HG03280 (cell line): Measurements from ENCODE around the gene ACADL.

ENCODE experiments used
- ATAC-seq: cut with Tn5 transposase; IDR thresholded peaks from one replicate; pipeline ENCODE4 v1.9.1; 2021; ENCODE audit warnings: mild to moderate bottlenecking, moderate library complexity; ENCODE audit not compliant: unreplicated experiment

The ACADL gene

DNA sequence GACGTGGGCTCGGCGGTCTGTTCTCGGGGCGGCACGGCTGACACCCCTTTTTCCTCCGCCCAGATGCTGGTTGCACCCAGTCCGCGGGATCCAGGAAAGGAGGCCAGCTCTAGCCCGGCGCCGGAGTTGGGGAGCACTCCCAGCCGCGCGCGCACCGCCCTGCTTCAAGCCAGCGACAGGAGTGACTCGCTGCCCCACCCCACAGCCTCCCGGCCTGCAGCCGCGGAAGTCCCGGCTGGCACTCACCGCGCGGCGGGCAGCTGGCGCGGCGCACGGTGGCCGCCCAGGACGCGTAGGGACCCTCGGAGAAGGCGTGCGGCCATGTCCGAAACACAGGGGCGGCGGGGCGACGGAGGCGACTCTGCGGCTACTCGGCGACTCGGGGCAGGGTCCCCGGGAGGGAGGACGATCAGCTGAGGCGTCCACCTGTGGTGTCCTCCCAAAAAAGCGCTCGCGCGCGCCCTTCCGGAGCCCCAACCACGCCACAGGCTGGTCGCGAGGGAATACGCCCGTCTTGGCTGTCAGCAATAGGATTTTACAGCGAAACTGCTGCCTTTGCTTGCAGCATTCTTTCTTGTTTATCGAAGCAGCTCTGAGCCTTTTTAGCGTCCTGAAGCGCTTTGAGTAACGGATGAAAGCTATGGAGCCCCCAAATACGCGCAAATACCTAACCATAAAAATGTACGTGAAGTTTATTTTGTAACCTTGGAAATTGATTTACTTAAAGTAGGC is at the start of gene ACADL:
Gene ACADL, minus strand, starts transcription at position 507 of the 732 bp plus-strand sequence. Its CDS starts 184 bp downstream, at position 323.
- no peak for ATAC-seq

DNA sequence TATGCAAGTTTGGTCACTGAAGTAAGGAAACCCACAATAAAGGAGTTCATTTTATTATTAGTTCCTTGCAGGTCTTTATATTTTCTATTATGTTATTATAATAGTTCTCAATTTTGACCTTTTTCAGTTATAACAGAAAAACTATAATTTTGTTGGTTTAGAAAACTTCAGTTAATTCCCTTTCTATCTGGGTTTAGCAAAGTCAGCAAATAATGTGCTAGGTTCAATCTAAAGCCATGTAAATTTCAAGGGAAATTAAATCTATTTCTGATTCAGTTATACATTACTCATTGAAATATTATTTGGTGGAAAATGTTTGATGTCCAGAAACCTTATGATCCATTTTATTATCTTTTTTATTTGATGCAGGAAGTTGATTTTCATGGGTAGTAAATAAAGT is 46.1 kb upstream of the ACADL start:
- no peak for ATAC-seq

DNA sequence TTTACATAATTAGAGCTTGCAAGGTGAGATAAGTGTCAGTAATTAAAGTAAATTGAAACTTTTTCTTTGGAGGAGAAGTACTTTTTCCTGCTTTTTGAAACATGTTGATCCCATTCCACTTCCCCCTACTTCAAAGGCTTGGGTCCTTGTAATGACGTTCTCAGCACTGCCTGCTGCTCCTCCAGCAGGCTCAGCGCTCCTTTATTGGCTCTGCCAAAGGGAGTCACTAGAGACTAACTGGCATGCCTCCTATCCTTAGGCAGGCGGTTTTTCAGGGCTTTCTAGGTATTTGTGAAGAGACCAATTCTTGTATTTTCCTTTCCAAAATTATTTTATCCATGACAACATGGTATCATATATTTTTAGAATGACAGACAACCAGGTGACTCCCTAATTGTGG is 43.9 kb upstream of the ACADL start:
- no peak for ATAC-seq

DNA sequence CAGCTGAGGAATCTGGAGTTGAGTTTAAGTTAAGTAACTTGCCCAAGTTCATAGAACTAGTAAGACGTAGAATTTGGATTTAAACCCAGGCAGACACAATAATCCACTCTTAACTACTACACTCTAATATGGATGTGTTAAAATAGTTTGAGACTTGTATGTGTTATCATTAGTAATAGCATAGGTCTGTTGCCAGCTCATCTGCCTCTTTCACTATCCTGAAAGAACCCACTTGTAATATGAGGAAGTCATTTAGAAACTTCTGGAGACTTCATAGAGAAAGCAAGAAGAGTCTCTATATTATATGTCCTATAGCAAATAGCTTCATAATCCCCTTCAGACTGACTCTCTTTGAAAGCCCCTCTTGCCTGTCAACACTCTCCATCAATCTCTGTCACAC is 43.0 kb upstream of the ACADL start:
- ATAC-seq, result no peak

DNA sequence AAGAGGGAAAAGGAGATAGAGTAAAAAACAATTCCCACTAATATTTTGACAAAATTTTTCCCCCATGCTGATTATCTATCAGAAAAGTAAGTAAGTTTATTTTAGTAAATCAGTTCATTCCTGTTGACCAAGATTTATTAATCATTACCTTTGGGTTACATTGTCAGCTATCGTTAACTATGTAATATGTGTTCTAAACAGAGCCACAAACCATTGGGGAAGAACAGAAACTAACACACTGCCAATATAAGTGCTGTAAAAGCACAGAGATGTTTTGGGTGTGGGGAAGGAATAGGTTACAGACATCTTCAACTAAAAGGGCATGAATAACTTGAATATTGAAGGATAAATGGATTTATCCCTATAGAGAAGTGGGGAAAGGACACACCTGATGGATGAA is 42.5 kb upstream of the ACADL start:
- ATAC-seq, result no peak

DNA sequence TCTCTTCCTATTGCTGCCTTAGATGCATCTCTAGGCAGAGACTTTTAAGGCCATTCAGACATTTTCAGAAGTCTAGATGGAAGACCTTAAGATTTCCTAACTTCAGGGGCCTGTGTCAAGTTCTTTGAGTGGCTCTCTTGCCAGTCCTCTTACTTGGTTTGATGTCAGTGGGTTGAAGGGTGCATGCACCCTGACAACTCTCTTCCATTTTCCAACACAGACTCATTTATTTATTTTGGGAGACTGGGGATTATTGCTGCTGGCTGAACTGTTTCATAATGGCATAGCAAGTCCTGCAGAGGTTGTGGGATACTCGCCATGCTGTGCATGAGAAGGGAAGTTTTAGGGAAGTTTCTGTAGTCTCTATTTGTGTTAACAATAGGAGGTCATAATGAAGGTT is 39.0 kb upstream of the ACADL start:
- ATAC-seq, result no peak

DNA sequence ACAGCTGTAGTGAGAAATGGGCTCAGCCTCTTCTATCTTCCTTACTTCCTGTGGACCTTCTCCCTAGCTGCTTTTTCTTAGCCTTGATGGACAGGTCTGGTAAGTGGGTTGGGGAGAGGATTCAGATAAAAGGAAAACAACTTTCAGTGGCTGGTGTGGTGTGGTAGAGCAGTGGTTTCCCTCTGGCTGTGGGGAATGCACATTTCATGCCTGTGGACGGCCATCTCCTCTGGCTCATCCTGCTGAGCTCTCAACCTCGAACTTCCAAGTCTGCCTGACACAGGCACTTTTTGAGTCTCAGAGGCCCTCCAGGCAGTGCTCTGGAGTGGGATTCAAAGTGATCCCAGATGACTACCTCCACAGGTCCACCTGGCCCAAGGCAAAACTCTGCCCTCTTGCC is 38.6 kb upstream of the ACADL start:
- ATAC-seq, result no peak

DNA sequence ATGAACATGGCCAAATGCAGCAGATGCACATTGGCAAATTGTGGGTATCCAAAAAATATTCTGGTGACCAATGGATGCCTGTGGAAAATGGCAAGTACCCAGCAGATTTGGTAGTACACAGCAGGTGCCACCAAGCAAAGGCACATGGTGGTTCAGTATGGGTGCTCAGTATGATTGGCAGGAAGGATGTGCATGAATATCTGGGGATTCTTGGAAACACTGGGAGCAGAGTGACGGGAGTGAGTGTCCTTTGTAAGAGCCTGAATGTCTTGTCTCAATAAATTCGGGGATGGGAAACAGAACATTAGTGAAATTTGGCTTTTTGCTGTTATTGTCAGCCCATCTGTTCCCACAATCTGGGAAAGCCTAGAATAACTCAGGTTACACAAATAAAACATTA is 36.8 kb upstream of the ACADL start:
- no peak for ATAC-seq

DNA sequence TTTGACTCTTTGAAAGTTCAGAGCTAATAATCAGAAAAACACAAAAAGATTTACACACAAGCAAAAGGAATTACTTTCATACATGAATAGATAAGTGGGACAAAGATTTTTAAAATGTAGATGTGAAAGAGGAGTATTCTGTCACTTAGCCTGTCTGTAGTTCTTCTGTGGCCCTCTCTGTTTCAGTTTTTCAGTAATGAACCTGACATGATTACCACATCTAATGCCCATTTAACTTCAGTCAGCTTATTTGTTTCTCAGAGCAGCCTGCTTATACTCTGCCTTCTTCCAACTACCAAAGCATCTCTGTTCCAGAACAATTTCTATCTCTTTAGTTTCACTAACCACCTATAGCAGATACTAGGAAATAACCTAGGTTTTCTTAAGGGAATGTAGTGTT is 34.4 kb upstream of the ACADL start:
- ATAC-seq, result no peak

DNA sequence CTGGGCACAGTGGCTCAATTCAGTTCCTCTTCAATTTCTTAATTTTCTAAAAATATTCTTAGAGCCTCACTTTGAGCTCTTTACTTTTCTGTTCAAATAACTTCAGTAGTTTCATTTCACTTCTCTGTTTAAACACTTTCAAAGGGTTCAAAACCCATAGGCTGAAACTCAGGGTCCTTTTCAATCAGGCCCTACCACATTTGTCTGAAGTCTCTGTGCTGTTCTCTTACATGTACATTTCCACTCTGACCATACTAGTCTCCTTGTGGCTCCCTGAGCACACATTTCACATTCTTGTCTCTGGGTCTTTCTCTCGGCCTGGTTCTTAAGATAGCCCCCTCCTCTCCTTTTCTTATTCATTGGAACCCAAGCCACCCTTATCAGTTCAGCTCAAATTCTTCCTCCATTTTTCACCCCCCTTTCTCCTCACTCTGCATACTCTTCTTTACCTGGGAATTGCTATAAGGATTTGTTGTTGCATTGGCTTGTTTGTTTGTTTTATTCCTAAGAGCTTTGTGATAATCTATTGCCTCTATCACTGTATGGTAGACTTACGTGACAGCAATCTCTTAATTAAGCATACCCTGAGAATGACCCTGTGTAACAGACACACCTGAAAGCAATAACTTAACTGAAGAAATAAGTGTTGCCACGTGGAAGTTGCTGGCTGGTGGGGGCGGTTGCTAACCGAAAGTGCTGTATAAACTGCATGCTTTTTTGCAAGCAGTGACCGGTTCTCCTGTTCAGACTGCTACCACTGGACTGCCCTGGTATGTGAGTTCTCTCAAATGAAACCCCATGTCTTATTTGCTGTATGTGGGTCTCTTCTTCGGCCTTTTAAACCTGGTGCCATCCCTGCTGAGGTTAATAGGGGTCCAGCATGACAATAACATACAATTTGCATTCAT is 27.7 kb upstream of the ACADL start:
- no peak for ATAC-seq

DNA sequence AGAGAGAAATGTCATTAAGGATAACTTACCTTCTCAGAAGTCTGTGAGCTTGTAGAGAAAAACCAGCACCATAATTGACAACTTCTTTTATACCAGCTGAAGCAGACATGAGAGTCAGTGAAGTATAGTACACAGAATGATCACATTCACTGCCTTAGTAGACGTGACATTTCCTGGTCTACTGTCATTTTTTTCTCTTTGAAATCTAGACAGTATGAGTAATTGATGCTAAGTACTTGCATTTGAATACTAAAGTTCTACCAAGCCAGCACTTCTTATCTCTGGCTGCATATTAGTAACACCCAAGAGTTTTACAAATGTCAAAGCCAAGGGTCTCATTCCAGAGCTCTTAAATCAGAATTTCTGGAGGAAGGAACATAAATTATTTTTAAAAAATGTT is 25.4 kb upstream of the ACADL start:
- no peak for ATAC-seq

DNA sequence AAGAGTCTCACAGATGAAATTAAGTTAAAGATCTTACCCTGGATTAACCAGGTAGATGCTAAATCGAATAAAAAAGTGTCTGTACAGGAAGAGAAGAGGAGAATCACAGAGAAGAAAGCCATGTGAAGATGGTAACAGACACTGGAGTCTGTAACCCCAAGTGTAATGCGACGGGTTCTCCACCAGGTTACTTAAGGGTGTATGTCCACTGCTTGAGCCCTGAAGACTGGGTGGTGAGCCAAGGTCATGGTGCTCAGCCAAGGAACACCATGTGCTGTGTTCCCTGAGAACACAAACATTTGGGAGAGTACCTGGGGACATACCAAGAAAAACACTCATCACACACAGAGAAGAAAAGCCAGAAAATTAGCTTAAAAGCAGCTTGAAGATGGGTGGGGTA is 8.2 kb upstream of the ACADL start:
- no peak for ATAC-seq

DNA sequence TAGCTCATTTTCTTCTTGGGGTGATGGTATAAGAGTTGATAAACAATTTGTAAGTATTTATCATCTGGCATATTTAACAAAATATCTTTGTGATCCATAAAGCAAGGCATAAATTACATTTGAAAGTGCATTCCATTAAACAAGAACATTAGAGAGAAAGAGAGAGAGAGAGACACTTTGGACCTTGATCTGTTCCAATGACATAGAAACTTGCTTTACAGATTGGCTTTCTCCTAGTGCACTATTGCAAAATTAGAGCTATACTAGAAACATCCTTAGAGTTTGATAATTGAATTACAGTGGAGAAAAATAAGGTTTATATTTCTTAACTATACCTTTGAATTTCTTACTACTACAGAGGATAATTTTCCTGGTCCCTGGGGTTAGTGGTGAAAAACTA is 5.7 kb upstream of the ACADL start:
- no peak for ATAC-seq

DNA sequence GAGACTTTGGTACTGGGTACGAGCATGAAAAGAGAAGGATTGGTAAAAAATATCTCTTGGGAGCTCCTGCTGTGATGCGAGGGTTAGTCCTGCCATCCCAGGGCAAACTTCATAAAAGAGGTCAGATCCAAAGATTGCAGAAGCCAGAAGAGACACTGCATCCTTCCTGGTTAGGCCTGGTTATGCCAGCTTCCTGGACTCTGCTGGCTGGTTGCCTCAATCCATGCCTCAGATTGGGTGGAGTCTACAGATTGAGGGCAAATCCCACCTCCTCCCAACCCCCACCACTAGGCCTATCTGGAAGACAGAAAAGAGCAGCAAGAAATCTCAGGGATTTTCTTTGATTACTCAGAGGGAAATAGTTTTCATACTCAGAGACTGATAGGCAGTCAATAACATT is 5.3 kb upstream of the ACADL start:
- no peak for ATAC-seq

DNA sequence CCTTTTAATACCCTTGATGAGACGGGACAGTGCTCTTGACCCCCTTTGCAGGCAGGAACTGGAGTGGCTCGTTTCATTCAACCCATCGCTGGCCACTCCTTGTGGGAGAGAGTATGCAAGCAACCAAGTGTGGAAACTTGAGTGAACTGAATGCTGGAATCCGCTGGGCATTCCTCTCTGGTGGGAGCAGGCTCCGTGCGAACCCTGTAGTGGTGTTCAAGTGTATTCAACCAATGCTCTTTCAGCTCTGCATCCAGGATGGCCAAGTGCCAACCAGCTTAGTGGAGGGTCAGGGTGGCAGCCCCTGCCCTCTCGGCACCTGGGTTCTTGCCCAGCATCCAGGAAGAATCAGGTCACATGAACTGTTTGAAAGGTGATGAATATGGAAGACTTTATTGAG is 3.3 kb upstream of the ACADL start:
- ATAC-seq, result no peak

DNA sequence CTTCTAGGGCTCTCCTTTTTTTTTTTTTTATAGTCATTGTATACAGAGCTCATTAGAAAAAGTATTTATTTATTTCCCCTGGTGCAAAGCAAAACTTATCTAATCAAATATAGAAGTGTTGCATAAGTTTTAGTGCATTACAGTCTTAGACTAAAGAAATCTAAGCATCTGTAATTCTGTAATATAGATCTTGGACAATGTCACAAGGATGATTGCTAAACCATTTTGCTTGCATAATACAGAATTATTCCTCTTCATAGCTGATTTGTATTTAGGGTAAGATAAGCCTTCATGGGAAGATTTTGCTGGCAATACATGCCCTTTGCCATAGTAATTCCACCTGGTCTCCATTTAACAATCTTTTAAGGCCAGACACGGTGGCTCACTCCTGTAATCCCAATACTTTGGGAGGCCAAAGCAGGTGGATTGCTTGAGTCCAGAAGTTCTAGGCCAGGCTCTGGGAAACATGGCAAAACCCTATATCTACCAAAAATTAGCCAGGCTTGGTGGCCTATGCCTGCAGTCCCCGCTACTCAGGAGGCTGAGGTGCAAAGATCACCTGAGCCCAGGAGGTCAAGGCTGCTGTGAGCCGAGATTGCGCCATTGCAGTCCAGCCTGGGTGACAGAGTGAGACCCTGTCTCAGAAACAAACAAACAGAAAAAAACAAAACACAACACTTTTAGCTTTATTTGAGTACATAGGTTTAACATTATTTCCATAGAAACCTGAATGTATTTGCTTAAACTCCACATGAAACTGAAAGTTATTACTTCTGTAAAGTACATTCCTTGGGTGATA is 2.2 kb upstream of the ACADL start:
- ATAC-seq, result no peak

DNA sequence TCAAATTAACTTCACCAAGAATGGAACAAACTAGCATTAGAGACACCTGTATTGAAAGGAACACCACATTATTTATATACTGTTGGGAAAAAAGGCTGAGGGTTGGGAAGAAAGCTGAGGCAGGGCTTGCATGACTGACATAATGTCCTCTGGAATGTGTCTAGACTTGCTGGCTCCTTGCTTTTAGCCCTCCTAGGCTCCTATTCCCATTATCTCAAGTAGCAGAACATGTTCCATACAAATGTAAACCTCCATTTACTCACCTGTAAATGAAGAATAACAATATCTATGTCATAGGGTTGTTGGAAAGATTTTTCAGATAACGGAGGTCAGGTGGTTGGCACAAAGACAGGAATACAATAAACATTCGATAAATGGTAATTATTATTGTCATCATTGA is 976 bp upstream of the ACADL start:
- no peak for ATAC-seq

DNA sequence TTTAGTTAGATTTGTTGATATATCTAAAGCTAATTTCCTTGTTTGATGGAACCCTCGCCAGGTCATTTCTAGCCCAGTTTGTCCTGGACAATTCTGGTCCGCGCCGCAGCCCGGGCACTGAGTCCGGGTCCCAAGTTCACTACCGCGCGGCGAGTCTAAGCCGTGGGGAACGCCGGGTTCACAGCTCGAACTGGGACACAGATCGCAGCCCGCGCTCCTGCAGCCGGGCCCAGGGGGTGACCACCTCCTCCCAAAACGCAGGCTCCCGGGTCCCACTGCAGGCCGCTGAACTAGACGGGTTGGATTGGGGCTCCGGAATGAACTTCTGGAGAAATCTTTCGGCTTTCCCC is 681 bp downstream of the ACADL start:
- ATAC-seq, result no peak

DNA sequence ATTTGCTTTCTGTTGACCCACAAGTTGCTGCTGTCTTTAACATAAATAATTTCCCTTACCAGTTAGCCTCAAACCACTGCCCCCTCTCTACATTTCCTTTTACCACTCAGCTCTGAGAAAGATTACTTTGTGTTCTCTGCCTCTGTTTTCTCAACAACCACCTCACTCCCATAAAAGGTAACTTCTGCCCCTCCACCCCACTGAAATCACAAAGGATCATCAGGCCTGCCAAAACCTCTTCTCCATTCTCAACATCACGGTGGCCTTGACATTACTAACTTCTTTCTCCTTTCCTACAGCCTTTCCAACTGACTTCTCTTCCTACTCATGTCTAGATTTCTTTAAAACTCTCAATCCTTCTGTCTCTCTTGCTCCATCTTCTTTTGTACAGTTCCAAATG is 10.1 kb downstream of the ACADL start:
- ATAC-seq, result no peak

DNA sequence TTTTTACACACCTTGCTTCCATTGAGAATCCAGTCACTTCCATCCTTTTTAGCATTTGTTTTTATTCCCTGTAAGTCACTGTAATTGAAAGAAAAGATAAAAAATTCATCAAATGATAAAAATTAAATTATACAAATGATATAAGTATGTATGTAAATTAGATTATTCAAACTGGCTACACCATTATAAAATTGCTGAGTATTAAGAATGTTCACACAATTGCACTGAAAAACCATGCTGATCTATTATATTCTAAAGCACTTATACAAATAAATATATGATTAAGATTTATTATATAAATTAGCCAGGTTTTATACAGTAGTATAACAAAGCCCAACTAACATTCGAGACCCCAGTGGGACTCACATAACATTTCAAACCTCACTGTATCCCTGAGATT is 15.1 kb downstream of the ACADL start:
- ATAC-seq, result no peak

DNA sequence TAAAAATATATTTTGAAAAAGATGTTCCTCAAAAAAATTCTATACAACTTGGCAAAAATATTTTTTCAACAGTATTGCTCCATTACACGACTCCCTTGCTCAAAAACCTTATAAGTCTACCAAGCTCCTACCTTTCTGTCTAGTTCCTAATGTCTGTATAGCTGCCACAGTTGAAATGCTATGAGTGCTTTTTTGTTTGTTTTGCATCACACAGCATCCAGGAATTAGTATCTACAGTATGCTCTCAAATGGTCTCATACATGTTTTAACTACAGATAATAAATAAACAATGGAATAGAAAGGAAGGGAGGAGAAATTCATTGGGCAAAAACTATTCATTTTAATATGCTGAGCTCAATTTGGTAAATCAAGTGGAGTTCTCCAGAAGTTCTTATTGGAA is 17.3 kb downstream of the ACADL start:
- ATAC-seq, result no peak

DNA sequence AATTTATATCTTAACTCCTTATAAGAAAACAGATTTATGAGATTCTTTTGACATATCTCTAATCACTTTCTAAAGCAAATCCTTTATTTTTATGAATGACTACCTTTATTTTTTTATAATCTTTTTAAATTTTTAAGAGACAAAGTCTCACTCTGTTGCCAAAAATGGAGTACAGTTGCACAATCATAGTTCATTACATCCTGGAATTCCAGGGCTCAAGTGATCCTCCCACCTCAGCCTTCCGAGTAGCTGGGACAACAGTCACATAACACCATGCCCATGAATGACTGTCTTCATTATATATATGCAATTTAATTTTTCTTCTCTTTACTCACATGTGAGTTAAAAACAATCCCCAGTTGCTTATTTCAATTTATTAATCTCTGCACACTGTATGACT is 21.7 kb downstream of the ACADL start:
- ATAC-seq, result no peak
